Tibial artery (tissue), 4 donors: ENCODE measurements around the gene F2RL1.
"Not testable (repeated sequence)": the region's sequence is repeated elsewhere in the genome, so short reads cannot be mapped to it uniquely, and the experiment has no call there.

ENCODE experiments used
- DNase-seq, 2 donors: peaks; one replicate each; pipeline ENCODE4 v3.0.0-alpha.2; 2019
- H3K27ac ChIP-seq, 2 donors: fragments of 200-600 bp; sonication (generic) in 1 of 2; 1 replicate in 1 of 2; 2 replicates in 1 of 2; pipeline ENCODE4 v1.5.1; 2018 to 2019; ENCODE audit warnings: mild to moderate bottlenecking in 1 of 2
- H3K27me3 ChIP-seq, 2 donors: fragments of 200-600 bp; sonication (generic) in 1 of 2; one replicate each; pipeline versions ENCODE4 v1.5.1 to v1.6.0; 2016 to 2019
- H3K36me3 ChIP-seq, 3 donors: fragments of 200-600 bp; sonication (generic) in 2 of 3; one replicate each; pipeline ENCODE4 v1.5.1; 2016 to 2019; ENCODE audit warnings: mild to moderate bottlenecking in 2 of 3
- H3K4me1 ChIP-seq, 4 donors: fragments of 200-600 bp; sonication (generic) in 2 of 4; 1 replicate in 3 of 4; 2 replicates in 1 of 4; pipeline ENCODE4 v1.5.1; 2016 to 2019
- H3K4me3 ChIP-seq, 2 donors: fragments of 200-600 bp; sonication (generic) in 1 of 2; 1 replicate in 1 of 2; 2 replicates in 1 of 2; pipeline ENCODE4 v1.5.1; 2018 to 2019; ENCODE audit warnings: mild to moderate bottlenecking in 2 of 2
- H3K9me3 ChIP-seq, 3 donors: fragments of 200-600 bp; sonication (generic) in 1 of 3; one replicate each; pipeline ENCODE4 v1.5.1; 2016 to 2019
- intact Hi-C: fragments of 100-400 bp; cut with DNase I; formaldehyde crosslinking; loops from one replicate; pipeline ENCODE4 v1.15.0; 2023; ENCODE audit warnings: low total_unique reads
- TF ChIP-seq, protein P1 (sequence below), 2 experiments: fragments of 200-600 bp in 1 of 2; fragments of 450-650 bp in 1 of 2; IDR thresholded peaks; one replicate each; pipeline ENCODE4 v1.5.1; 2017 to 2019; ENCODE audit warnings: antibody characterized with exemption in 2 of 2, mild to moderate bottlenecking in 1 of 2, moderate library complexity in 1 of 2

Gene F2RL1

DNA sequence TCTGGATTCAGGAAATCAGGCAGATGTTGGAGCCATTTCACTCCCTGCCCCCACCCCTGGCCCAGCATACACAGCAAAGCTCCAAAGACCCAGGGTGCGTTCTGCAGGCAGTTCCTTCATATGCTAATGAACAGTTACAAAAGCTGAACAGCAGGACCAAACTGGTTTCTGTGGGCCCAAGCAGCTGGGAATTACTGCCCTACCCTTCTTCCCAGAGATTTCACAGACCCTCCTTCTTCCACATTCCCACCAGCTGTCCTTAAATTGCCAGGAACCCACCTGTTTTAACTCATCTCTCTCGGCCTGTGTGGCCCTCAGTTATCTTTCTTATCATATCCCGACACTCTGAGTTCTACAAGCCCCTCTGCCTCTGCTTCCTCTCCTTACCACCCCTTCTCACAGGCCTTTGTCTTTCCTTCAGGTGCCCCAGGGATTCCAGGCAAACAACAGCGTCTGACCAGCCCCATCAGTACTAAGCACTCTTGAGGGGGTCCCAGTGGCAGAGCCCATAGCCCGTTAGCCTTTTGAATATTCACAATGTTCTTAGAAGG lies 10.6 kb upstream of the F2RL1 start:
- Histone ChIP-seq H3K27ac (no peak overlapping the region), H3K27me3 (no peaks in the 10 kb centered on the region), H3K36me3 (no peaks in the 10 kb centered on the region), H3K4me3 (no peak overlapping the region), H3K4me1 (no peaks in the 10 kb centered on the region), H3K9me3 (no peaks in the 10 kb centered on the region)
- no peak for DNase-seq
- TF ChIP-seq, protein P1, sequence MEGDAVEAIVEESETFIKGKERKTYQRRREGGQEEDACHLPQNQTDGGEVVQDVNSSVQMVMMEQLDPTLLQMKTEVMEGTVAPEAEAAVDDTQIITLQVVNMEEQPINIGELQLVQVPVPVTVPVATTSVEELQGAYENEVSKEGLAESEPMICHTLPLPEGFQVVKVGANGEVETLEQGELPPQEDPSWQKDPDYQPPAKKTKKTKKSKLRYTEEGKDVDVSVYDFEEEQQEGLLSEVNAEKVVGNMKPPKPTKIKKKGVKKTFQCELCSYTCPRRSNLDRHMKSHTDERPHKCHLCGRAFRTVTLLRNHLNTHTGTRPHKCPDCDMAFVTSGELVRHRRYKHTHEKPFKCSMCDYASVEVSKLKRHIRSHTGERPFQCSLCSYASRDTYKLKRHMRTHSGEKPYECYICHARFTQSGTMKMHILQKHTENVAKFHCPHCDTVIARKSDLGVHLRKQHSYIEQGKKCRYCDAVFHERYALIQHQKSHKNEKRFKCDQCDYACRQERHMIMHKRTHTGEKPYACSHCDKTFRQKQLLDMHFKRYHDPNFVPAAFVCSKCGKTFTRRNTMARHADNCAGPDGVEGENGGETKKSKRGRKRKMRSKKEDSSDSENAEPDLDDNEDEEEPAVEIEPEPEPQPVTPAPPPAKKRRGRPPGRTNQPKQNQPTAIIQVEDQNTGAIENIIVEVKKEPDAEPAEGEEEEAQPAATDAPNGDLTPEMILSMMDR (IDR thresholded peaks at IDR 0.05) = no peak
- intact Hi-C loops = no loop called here

DNA sequence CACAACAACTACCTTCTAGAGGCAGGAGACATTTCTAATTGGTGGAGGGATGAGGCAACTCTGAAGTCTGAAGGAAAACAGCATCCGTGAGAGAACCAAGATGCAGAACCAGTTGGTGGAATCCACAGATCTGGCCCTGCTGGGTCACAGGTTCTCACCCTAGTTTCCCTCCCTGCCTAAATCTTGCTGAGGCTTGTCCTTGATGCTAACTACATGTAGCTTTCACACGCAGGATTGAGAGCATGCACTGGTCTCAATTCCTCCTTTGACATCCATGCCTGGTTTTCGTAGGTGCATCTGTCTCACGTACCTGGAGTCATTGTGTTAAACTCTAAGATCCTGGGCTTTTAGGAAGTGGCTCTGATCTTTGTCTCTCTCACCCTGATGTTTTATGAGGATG lies 9.7 kb upstream of the F2RL1 start:
- TF ChIP-seq, protein P1 (IDR thresholded peaks at IDR 0.05) = no peak
- Histone ChIP-seq H3K4me3 (no peak overlapping the region), H3K9me3 (no peaks in the 10 kb centered on the region), H3K4me1 (no peaks in the 10 kb centered on the region), H3K27ac (no peak overlapping the region), H3K36me3 (no peaks in the 10 kb centered on the region), H3K27me3 (no peaks in the 10 kb centered on the region)
- intact Hi-C loops = no loop called here
- no peak for DNase-seq

DNA sequence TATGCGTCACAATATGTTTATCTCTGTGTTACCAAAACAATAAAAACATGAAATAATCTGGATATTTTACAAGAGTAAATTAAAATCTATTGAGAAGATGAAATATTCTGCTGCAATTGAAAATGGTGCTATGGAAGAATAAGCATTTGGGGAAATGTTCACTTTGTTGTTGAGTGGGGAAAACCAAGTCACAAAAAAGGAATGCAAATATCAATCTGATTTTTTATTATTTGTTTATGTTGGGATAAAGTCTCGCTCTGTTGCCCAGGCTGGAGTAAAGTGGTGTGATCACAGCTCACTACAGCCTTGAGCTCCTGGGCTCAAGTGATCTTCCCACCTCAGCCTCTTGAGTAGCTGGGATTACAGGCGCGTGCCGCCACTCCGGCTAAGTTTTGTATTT lies 8.6 kb upstream of the F2RL1 start:
- DNase-seq = no peak
- TF ChIP-seq, protein P1 (IDR thresholded peaks at IDR 0.05) = no peak
- Histone ChIP-seq H3K27me3 (no peaks in the 10 kb centered on the region), H3K9me3 (no peaks in the 10 kb centered on the region), H3K27ac (no peak overlapping the region), H3K4me1 (no peaks in the 10 kb centered on the region), H3K36me3 (no peaks in the 10 kb centered on the region), H3K4me3 (no peak overlapping the region)
- intact Hi-C loops = no loop called here

DNA sequence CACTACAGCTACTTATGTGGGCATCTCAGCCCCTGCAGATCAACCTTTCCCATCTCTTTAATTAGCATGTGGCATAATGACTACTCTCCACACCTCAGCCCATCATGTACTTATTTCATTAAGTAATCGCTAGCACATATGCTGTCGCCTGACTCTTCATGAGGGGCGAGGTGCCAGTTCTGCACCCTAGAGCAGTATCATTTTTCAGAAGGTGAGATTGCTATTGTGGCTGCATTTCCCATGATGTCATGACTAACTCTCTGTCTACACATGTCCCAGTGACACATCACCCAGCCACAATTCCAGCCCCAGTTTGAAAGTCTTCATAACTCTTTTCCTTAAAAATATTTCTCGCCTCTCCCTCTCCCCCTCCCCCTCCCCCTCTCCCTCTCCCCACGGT lies 7.6 kb upstream of the F2RL1 start:
- no peak overlapping the region for H3K4me3 ChIP-seq
- no peaks in the 10 kb centered on the region for H3K27me3 ChIP-seq
- H3K27ac ChIP-seq = no peak overlapping the region
- intact Hi-C loops = no loop called here
- H3K4me1 ChIP-seq = no peaks in the 10 kb centered on the region
- TF ChIP-seq, protein P1 (IDR thresholded peaks at IDR 0.05) = no peak
- no peaks in the 10 kb centered on the region for H3K36me3 ChIP-seq
- no peaks in the 10 kb centered on the region for H3K9me3 ChIP-seq
- no peak for DNase-seq

DNA sequence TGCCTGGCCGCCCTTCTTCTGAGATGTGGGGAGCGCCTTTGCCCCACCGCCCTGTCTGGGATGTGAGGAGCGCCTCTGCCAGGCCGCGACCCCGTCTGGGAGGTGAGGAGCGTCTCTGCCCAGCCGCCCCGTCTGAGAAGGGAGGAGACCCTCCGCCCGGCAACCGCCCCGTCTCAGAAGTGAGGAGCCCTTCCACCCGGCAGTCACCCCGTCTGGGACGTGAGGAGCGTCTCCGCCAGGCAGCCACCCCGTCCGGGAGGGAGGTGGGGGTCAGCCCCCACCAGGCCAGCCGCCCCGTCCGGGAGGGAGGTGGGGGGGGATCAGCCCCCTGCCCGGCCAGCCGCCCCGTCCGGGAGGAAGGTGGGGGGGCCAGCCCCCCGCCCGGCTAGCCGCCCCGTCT lies 6.6 kb upstream of the F2RL1 start:
- H3K36me3 ChIP-seq, H3K4me3 ChIP-seq, DNase-seq, H3K27ac ChIP-seq, H3K4me1 ChIP-seq, H3K27me3 ChIP-seq, intact Hi-C loops, H3K9me3 ChIP-seq: not testable (repeated sequence)

DNA sequence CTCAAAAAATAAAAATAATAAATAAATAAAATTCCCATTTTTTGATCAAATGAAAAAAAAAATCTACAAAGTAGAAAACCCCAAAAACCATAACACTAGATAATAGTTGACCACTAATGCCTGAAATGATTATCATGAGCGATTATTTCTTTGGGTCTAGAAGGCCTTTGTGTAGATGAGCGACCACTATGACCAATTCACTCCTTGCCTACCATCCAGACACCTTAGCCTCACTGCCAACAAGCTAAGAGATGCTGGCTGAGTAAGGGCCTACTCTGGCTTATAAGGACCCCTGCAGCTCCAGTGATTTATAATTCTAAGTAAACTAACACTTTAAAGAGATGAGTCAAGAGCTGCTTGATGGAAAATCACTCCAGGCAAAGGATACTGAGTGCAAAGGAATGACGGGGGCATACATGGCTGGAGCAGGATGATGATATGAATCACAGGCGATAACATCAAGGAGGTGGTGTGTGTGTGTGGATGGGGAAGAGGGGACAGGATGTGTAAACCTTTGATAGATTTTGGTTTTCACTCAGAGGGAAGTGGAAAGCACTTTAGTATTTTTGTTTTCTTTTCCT lies 4.8 kb upstream of the F2RL1 start:
- Histone ChIP-seq H3K9me3 (no peaks in the 10 kb centered on the region), H3K4me3 (no peak overlapping the region), H3K27ac (no peak overlapping the region), H3K27me3 (peaks cover 0 to 10% of the 10 kb centered on the region in 2 donors), H3K4me1 (peaks cover 0 to 6% (median 5%) of the 10 kb centered on the region in 4 donors), H3K36me3 (no peaks in the 10 kb centered on the region)
- intact Hi-C loops = no loop called here
- TF ChIP-seq, protein P1 (IDR thresholded peaks at IDR 0.05) = no peak
- no peak for DNase-seq
